Ovary (tissue), 3 donors: Measurements from ENCODE around the gene PKD2.

Source experiments
- EP300 ChIP-seq: sonication (generic); formaldehyde crosslinking; IDR thresholded peaks from one replicate; pipeline ENCODE4 v1.6.1; 2017; ENCODE audit warnings: antibody characterized with exemption
- POLR2A ChIP-seq: fragments of 450-650 bp; IDR thresholded peaks from one replicate; pipeline ENCODE4 v1.6.1; 2017; ENCODE audit warnings: antibody characterized with exemption, mild to moderate bottlenecking, moderate library complexity
- TF ChIP-seq, protein P1 (sequence below), 3 donors: fragments of 450-650 bp in 2 of 3; fragments of 200-600 bp in 1 of 3; IDR thresholded peaks; one replicate each; pipeline versions ENCODE4 v1.5.1 to v1.8.0; 2016 to 2022; ENCODE audit warnings: antibody characterized with exemption in 3 of 3, mild to moderate bottlenecking in 1 of 3
- donor health status: DM: no; HTN: no; CAD: no.

DNA sequence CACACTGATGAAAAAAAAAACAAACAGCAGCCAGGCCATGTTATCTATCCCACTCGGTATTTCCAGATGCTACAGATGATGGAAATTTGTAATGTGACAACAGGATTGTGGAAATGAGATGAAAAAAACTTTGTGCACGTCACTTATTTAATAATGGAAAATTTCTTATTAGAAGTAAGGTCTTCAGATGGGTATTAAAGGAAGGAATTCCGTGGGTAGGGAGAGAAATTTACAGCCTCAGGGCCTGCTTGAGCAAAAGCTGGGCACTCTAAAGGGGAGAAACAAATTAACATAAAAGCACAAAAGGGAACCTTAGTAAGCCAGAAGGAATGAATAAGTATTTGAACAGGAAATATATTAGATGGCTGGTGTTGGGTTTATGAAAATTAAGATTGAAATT lies 4.2 kb upstream of the PKD2 start:
- TF ChIP-seq POLR2A (no peak), EP300 (no peak)
- TF ChIP-seq, protein P1, sequence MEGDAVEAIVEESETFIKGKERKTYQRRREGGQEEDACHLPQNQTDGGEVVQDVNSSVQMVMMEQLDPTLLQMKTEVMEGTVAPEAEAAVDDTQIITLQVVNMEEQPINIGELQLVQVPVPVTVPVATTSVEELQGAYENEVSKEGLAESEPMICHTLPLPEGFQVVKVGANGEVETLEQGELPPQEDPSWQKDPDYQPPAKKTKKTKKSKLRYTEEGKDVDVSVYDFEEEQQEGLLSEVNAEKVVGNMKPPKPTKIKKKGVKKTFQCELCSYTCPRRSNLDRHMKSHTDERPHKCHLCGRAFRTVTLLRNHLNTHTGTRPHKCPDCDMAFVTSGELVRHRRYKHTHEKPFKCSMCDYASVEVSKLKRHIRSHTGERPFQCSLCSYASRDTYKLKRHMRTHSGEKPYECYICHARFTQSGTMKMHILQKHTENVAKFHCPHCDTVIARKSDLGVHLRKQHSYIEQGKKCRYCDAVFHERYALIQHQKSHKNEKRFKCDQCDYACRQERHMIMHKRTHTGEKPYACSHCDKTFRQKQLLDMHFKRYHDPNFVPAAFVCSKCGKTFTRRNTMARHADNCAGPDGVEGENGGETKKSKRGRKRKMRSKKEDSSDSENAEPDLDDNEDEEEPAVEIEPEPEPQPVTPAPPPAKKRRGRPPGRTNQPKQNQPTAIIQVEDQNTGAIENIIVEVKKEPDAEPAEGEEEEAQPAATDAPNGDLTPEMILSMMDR (IDR thresholded peaks at IDR 0.05), result no peak
